HG02852 (cell line): Measurements from ENCODE around the gene CAGE1.
A peak's percentile ranks its signal among the peaks of the same experiment; 100 is the strongest.

Experiments
- ATAC-seq: cut with Tn5 transposase; IDR thresholded peaks from one replicate; pipeline ENCODE4 v1.9.1; 2021; ENCODE audit warnings: mild to moderate bottlenecking, moderate library complexity; ENCODE audit not compliant: unreplicated experiment

The CAGE1 gene

DNA sequence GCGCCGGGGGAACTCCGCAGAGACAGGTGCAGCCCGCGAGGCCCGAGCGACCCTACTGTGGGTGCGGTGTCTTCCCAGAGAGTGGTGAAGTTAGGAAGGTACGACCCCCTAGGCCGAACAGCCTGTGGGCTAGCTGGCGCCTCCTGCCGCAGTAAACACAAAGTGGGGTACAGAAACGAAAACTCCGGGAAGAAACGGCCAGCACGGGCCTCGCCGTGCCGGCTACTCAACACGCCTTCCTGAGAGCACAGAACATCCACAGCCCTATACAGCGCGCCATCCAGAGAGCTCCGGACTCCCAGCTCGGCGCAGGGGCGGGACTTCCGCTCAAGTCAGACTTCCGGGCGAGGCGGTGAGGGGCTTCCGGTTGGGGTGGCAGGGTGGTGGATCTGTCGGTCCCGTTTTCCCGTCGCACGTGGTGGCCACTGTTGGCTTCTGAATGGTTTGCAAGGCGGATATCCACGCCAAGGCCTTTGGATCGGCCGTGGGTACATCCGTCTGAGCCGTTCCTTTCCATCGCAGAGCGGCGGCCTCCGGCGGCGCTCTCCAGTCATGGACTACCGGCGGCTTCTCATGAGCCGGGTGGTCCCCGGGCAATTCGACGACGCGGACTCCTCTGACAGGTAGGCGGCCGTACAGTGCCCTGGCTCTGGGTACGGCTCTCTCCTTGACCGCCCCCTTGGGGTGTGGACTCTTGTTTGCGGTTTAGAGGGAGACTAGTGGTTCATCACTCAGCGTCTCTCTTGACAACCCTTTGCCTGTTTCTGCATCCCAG lies at the start of gene CAGE1, which contains the start of gene RIOK1:
TSS of gene CAGE1 (minus strand) at position 292 of the 775 bp plus-strand sequence. CDS start 2,569 bp downstream, outside the sequence.
TSS of gene RIOK1 (plus strand) at position 358 of the 775 bp plus-strand sequence. CDS start at position 553, 195 bp downstream.
- peak; percentile 96 for ATAC-seq

DNA sequence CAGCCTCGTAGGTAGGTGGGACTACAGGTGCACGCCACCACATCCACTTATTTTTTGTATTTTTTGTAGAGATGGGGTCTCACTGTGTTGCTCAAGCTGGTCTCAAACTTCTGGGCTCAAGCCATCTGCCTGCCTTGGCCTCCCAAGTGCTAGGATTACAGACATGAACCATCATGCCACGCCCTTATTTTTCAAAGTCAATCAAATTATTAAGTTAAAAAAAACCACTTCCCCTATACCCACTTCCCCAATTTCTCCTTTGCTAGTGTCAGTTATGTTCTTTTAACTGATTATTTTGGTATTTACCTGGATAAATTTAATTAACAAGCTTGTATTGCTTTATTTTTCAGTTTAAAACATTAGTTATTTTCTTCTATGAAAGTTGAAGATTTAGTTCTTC lies 49.7 kb upstream of the CAGE1 start:
- no peak for ATAC-seq

DNA sequence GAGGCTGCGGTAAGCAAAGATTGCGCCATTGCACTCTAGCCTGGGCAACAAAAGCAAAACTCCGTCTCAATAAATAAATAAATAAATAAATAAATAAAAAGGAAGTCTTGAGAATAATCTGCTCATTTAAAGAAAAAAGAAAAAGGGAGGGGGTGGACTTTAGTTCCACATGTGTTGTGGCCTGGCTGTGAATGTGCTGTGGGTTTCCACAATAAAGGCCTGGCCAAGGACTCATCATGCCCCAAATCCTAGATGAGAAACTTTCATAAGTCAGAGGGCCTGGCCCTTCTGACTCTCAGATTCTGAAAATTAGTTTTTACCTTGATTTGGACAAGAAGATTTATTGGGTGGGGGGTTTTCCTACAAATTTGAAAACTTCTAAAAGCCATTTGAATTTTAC lies 48.5 kb upstream of the CAGE1 start:
- ATAC-seq = no peak

DNA sequence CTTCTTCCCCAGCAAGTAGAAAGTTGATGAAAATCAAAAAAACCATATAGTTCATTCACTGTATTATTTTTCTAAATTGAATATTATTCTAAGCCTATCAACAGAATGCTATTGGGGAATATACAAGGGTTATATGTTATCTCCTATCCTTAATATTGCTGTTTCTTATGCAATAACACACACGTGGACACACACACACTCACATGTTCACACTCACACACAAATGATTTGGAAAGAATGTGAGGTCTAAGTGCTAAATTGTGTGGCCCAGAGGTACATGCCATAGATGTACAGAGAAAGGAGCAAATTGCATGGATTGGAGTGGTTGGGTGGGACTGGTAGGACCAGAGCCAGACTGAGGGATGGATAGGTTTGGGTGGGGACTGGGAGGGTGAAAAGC lies 45.1 kb upstream of the CAGE1 start:
- no peak for ATAC-seq

DNA sequence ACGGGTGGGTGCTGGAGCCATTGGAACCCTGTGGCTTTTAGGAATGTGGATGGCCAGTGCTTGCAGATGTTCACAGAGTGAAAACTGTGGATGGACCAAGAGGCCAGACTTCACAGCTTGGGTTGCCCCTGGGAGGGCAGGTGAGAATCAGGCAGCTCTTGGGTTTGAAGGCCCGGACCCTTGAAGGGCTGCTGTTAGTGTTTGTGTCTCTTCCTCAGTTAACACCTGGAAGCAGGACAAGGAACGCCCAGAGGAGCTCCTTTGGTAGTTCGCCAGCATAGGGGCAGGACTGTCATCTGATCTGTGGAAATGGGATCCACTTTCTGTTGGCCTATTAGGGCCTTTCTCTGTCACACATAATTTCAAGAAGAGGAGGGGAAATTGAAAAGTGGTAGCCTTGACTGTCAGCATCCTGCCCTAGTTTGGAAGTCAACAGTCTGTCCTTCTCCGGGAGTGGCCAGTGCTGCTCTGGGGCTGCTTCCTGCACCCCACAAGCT lies 43.6 kb upstream of the CAGE1 start:
- ATAC-seq = no peak

DNA sequence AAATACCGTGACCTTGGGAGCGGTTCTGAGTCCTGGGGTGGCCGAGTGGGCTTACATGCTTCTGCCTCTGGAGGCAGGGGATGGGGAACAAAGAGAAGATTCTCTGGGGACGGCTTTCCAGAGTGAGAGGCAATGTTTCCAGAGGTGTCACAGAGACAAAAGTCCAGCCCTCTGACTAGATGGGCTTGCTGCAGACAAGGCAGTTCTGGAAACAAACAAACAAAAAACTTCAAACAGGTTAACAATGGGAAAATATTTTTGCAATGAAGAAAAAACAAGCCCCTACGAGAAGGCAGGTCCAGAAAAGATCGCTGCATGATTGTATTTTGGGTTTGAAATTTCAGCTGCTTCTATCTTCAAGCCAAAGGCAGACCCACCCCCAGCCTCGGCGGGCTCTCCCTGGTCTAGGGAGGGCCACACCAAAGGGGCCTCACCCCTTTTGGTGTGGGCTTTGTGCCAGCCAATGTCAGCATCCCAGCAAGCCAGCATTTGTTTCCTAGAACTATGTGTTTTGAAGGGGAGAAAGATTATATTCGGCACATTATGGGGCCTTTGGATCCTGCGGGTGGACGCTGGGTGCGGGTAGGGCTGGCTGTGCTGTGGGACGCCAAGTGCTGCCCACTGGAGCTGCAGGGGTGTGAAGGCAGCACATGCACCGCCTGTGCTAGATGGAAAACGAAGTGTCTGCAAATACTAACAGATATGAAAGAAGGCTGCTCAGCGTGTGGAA lies 43.0 kb upstream of the CAGE1 start:
- no peak for ATAC-seq

DNA sequence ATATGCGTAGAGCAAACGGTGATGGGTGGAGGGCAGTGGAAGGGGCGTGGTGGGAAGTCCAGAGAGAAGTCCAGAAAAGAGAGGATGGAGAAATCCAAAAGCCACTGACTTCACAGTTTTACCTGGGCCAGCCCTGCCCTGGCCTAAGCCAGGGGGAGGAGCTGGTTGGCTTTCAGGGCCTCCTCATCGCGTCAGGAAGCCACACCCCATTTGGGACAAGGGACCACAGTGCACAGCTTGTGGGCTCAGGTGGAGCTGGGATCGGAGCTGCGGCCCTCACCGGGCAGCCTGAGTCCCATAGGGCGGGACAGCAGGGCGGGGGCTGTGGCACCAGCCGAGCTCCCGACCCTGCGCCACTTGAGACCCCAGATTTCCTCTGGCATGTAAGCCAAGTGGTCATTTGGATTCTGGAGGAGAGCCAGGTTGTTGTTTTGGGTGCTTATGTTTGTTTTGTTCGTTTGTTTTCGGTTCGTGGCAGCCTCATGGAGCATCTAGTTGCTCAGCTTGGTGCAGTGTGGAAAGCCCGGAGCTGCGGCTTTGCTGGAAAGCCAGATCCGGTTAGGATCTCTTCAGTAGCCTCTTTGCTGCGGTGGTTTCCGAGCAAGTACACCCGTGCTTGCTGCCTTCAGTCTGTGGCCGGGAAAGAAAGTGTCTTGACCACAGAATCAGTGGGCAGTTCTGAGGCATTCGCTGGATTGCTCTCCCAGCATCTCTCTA lies 42.3 kb upstream of the CAGE1 start:
- ATAC-seq = no peak

DNA sequence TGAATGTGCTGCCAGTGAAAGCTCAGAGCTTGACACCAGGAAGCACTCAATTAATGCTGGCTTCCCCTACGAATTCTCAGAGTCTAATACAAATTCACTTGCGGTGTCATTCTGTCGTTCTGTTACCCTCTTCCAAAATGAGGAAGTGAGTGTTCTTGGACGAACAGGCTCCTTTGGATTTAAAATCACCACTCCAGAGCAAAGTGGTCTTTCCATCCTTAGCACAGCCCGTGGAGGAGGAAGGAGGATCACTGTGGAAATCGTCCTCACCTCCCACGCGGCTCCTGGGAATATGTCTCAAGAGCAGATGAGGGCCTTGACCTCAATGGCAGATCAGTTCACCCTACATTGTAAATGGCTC lies 41.8 kb upstream of the CAGE1 start:
- ATAC-seq = no peak

DNA sequence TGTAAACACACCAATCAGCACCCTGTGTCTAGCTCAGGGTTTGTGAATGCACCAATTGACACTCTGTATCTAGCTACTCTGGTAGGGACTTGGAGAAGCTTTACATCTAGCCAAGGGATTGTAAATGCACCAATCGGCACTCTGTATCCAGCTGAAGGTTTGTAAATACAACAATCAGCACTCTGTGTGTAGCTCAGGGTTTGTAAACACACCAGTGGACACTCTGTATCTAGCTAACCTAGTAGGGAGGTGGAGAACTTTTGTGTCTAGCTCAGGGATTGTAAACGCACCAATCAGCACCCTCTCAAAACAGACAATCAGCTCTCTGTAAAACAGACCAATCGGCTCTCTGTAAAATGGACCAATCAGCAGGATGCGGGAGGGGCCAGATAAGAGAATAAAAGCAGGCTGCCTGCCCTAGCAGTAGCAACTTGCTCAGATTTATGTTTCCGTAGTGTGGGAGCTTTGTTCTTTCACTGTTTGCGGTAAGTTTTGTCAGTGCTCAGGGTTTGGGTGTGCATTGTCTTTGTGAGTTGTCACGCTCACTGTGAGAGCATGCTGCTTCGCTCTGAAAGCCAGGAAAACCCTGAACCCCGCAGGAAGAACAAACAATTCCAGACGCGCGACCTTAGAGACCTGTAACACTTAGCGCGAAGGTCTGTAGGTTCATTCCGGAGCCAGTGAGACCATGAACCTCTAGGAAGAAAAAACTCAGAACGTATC lies 37.1 kb upstream of the CAGE1 start:
- no peak for ATAC-seq

DNA sequence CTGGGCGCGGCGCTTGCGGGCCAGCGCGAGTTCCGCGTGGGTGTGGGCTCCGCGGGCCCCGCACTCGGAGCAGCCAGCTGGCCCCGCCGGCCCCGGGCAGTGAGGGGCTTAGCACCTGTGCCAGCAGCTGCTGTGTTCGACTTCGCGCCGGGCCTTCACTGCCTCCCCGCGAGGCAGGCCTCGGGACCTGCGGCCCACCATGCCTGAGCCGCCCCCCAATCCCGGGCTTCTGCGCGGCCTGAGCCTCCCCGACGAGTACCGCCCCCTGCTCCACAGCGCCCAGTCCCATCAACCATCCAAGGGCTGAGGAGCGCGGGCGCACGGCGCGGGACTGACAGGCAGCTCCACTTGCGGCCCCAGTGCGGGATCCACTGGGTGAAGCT lies 36.3 kb upstream of the CAGE1 start:
- ATAC-seq = no peak

DNA sequence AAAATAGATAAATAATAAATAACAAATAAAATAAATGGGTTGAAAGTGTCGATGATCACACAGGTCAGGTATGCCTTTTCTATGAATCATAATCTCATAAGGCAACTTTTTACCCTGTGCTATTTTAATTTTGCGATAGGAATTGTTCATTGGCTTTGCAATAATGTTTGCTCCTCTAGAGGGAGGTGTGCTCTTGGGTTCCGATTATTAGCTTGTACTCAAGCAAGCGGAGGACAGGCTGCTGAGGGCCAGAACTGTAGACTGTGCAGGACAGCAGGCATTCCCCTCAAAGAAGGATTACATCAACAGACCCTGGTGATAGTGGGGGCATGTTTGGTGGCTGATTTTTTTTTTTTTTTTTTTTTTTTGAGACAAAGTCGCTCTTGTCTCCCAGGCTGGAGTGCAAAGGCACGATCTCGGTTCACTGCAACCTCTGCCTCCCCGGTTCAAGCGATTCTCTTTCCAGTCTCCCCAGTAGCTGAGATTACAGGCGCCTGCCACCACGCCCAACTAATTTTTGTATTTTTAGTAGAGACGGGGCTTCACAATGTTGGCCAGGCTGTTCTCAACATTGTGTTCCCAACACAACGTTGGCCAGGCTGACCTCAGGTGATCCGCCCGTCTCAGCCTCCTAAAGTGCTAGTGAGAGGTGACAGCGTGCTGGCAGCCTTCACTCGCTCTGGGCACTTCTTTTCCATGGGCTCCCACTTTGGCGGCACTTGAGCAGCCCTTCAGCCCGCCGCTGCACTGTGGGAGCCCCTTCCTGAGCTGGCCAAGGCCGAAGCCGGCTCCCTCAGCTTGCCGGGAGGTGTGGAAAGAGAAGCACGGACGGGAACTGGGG lies 35.6 kb upstream of the CAGE1 start:
- no peak for ATAC-seq

DNA sequence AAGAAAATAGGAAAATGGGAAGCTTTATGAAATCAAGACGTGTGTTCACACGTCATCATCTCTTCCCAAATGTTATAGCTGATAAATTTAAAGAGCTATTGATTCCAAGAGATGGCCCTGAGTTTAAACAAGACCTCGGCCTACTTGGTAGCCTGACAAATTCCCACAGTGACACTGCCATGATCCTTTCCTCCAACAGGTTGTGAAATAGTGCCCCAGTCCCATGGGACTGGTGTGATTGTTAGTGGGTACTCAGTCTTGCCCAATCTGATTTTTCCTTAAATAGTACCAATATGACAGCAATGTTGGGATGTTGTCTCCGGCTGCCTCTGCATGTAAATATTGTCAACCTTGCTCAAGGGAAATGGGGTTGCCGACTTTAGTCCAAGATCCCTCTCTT lies 34.5 kb upstream of the CAGE1 start:
- no peak for ATAC-seq

DNA sequence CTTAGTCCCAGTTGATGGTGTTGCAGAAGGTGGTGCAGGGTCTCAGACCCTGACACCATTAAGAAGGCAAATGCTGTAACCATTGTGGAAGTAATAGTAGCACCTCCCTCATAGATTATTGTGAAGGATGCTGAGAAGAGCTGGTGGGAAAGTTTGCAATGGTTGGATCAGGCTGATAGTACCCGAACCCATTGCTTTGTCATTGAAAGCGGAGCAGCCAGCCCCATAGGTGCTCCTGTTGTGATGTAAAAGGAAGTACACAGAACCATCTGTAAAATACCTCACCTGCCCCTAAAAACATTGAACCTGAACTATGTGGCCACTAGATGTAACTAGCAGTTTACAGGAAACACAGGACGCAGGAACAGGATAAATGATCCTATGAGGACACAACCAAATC lies 31.5 kb upstream of the CAGE1 start:
- no peak for ATAC-seq

DNA sequence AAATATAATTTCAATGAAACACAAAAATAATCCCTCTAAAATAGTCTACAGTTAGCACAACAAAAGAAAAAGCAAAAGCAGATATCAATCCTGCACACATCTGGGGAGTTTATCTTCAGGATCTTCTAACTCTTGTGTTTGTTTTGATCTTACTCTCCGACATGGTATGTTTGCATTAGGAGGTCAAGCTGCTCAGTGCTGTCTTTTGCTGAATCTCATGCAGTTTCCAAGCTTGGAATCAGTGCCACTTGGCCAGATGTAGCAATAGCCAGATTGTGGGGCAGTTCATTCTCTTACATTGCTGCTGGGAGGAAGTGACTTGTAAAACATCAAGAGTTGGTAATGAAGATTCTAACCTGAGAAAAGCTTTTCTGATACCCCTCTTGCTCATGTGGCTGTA lies 29.5 kb upstream of the CAGE1 start:
- ATAC-seq = no peak

DNA sequence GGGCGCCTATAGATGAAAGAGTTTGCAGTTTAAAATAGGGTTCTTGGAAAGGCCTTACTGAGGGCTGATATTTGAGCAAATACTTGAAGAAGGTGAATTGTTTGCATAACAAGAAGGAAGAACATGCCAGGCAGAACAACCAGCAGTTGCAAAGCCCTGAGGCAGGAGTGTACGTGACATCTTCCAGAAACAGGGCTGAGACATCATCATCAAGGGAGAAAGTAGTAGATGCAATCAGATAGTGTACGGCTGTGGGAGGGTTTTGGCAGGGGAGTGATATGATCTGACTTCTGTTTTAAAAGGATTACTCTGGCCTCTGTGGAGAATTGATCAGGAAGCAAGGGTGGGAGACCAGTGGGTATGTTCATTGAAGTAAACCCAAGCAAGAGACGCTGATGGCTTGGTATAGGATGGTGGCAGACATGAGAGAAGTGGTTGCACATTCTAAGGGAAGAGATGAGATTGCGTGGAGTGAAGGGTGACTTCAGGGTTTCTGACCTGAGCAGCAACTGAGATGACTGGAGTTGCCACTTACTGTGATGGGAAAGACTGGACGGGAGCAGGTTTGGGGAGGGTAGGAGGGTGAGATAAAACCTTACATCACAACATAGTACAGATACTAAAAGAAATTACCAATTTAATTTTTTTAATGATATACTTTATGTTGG lies 28.8 kb upstream of the CAGE1 start:
- no peak for ATAC-seq

DNA sequence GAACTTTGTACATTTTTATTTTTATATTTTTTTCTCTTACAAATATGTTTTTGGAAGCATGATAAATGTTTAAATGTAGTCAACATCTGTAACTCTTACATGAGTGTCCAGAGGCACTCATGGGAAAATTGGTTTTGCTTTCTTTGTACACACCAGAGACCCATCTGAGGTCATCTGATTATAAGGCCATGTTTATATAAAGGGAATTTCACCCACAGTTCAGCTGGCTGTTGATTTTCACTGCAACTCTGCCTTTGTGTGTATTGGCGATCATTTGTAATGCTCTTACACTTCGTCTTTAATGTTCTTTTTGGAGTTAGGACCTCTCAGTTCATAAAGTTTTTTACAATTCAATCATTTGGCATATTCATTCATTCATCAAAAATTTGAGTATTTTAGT lies 28.1 kb upstream of the CAGE1 start:
- no peak for ATAC-seq

DNA sequence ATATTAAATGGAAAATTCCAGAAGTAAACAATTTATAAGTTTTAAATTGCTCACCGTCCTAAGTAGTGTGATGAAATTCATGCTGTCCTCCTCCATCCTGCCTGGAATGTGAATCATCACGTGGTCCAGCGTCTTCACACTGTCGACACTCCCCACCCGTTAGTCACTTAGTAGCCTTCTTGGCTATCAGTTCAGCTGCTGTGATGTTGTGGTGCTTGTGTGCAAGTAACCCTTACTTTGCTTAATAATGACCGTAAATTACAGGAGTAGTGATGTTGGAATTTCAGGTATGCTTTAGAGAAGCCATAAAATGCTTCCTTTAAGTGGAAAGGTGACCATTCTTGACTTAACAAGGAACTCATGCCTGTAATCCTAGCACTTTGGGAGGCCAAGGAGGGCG lies 25.3 kb upstream of the CAGE1 start:
- no peak for ATAC-seq

DNA sequence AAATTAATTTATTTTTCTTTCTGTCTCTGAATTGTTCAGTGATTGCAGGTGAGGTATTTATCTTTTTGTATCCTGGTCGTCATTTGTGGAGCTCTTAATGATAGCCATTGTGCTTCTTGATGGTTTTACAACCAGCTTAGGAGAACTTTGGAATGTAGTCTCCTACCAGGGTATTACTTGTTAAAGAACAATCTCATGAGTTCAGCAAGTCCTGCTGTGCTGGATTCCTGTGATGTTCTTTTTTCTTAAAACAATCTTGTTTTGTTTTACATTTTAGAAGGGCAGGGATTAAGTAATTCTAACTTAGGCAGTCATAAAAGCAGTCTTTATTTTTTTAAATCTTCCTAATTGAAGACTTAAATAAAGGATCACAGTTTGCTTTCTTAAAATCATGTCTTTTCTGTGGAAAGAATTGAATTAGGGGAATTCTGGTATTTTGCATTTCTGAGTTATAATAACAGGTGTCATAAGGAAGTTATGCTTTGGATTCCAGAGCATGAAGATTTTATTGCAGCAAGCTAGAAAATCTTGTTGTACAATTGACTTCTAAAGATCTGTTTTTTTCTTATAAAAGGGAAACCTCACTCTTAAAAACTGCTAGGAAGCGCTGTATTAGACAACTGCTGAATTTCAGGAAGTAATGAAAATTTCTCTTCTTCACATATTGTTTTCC lies 23.7 kb upstream of the CAGE1 start:
- ATAC-seq = no peak

DNA sequence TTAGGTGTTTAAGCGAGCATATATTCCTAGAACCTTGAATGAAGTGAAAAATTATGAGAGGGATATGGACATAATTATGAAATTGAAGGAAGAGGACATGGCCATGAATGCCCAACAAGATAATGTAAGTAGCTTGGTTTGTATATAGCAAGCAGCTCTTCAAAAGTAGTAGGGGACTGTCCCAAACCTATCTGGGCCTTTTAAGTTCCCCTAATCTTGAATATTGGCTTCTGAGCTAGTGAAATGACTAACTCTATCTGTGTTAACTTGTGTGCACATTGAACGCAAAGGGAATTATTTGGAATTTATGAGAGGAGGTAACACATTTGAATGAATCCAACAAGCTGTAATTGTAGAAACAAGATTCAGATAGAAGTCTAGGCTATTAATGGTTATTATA lies 21.8 kb upstream of the CAGE1 start:
- no peak for ATAC-seq
